Immature natural killer cell (primary cell): ENCODE data around the gene ZFR2. TPM values are rescaled to one million over a fixed set of nuclear protein-coding genes. Genes with fewer than 3 reads are reported as not detected.
A peak's percentile ranks its signal among the peaks of the same experiment; 100 is the strongest.

Experiments
- DNase-seq, 3 donors: peaks; one replicate each; pipeline ENCODE4 v3.0.0; 2022; ENCODE audit warnings: mixed read lengths in 1 of 3
- H3K27ac Mint-ChIP-seq, 6 donors: one replicate each; pipeline ENCODE4 v1.8.0; 2020; ENCODE audit warnings: mixed read lengths in 6 of 6, mild to moderate bottlenecking in 5 of 6, inconsistent platforms in 4 of 6, moderate library complexity in 3 of 6
- H3K27me3 Mint-ChIP-seq, 3 donors: one replicate each; pipeline ENCODE4 v1.8.0; 2020 to 2021; ENCODE audit warnings: low read depth in 3 of 3, mild to moderate bottlenecking in 3 of 3, mixed read lengths in 3 of 3, moderate library complexity in 3 of 3, inconsistent platforms in 1 of 3
- H3K36me3 Mint-ChIP-seq, 3 donors: one replicate each; pipeline ENCODE4 v1.8.0; 2020; ENCODE audit warnings: mixed read lengths in 3 of 3, inconsistent platforms in 2 of 3, mild to moderate bottlenecking in 2 of 3
- H3K4me1 Mint-ChIP-seq, 2 donors: one replicate each; pipeline ENCODE4 v1.8.0; 2020; ENCODE audit warnings: inconsistent platforms in 2 of 2, mild to moderate bottlenecking in 2 of 2, mixed read lengths in 2 of 2, moderate library complexity in 1 of 2
- H3K4me3 Mint-ChIP-seq, 5 donors: one replicate each; pipeline ENCODE4 v1.8.0; 2020; ENCODE audit warnings: mild to moderate bottlenecking in 5 of 5, mixed read lengths in 5 of 5, inconsistent platforms in 3 of 5, moderate library complexity in 3 of 5
- H3K9me3 Mint-ChIP-seq, 6 donors: one replicate each; pipeline ENCODE4 v1.8.0; 2020; ENCODE audit warnings: mild to moderate bottlenecking in 6 of 6, mixed read lengths in 6 of 6, inconsistent platforms in 4 of 6, moderate library complexity in 3 of 6
- polyA plus RNA-seq, 3 donors: library from polyadenylated mRNA; unstranded; fragments of 300-500 nt; fragmentation: Illumina TruSeq; gene quantifications; one replicate each; pipeline ENCODE4 v1.2.3, GENCODE V29; 2021

Gene ZFR2
- polyA plus RNA-seq, 3 donors from 2014 or later: 2.1 to 5.4 (median 3.1) TPM

GRCh38 chr19:3782903-3783302 lies 85.9 kb downstream of the ZFR2 start:
- DNase-seq: no peak
- H3K4me1 Mint-ChIP-seq: peaks cover 44 to 48% of the 10 kb centered on the region in 2 donors
- peaks cover 0 to 16% (median 6%) of the 10 kb centered on the region in 6 donors for H3K9me3 Mint-ChIP-seq
- H3K36me3 Mint-ChIP-seq: peaks cover 24 to 30% (median 25%) of the 10 kb centered on the region in 3 donors
- peaks cover 10 to 24% (median 16%) of the 10 kb centered on the region in 3 donors for H3K27me3 Mint-ChIP-seq
- no peak overlapping the region for H3K4me3 Mint-ChIP-seq
- H3K27ac Mint-ChIP-seq: peak overlapping the region in 3 of 6 donors; percentile 74 to 85 (median 76)

DNA sequence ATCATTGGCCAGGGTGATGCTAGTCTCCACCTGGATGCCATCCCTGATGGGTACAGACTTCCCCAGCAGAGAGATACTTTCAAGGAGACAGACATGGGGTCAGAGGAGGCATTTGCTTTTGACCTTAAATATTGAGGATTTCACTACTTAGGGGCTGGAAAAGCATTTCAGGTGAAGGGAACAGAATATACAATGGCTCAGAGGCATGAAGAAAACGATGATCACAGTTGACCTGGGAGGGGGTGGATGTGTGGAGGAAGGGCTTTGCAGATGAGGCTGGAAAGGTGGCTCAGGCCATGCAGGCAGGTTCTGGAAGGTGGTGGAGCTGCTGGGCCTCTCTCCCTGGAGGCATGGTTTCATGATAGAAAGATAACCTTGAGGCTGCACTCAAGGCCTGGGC lies 86.5 kb downstream of the ZFR2 start:
- peaks cover 10 to 24% (median 16%) of the 10 kb centered on the region in 3 donors for H3K27me3 Mint-ChIP-seq
- no peak for DNase-seq
- H3K4me1 Mint-ChIP-seq: peaks cover 40 to 43% of the 10 kb centered on the region in 2 donors
- peaks cover 24 to 30% (median 25%) of the 10 kb centered on the region in 3 donors for H3K36me3 Mint-ChIP-seq
- H3K9me3 Mint-ChIP-seq: peaks cover 0 to 16% (median 6%) of the 10 kb centered on the region in 6 donors
- peak overlapping the region; percentile 65 to 85 (median 80) for H3K27ac Mint-ChIP-seq
- peak overlapping the region in 3 of 5 donors; percentile 8 to 22 (median 9) for H3K4me3 Mint-ChIP-seq

DNA sequence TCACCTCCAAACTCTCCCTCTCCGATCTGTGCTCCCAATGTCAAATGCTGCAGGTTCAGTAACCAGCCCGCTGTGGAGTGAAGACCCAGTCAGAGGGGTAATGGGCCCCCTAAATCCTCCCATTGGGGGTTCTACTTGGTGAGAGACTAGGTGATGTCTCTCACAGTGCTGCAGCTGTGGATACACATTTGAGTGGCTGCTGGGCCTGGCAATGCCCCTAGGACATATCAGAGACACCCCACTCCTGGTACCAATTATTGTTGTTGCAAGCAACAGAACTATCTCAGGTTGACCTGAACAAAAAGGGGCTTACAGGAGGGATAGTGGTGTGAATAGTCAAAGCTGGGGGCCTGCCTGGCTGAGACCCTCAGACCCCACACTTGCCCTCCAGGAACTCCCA lies 87.2 kb downstream of the ZFR2 start:
- Mint-ChIP-seq H3K4me3 (peak overlapping the region in 1 of 5 donors; percentile 33), H3K36me3 (peaks cover 24 to 30% (median 25%) of the 10 kb centered on the region in 3 donors), H3K27ac (peak overlapping the region; percentile 34 to 86 (median 82)), H3K9me3 (peaks cover 0 to 16% (median 6%) of the 10 kb centered on the region in 6 donors), H3K4me1 (peaks cover 34 to 35% of the 10 kb centered on the region in 2 donors), H3K27me3 (peaks cover 3 to 20% (median 14%) of the 10 kb centered on the region in 3 donors)
- no peak for DNase-seq

GRCh38 chr19:3780786-3781304 lies 88.0 kb downstream of the ZFR2 start:
- no peak overlapping the region for H3K4me3 Mint-ChIP-seq
- H3K27ac Mint-ChIP-seq: peak overlapping the region; percentile 55 to 86 (median 78)
- peaks cover 32 to 36% of the 10 kb centered on the region in 2 donors for H3K4me1 Mint-ChIP-seq
- peaks cover 0 to 16% (median 6%) of the 10 kb centered on the region in 6 donors for H3K9me3 Mint-ChIP-seq
- peaks cover 24 to 30% (median 25%) of the 10 kb centered on the region in 3 donors for H3K36me3 Mint-ChIP-seq
- H3K27me3 Mint-ChIP-seq: peaks cover 3 to 17% (median 13%) of the 10 kb centered on the region in 3 donors
- DNase-seq: peak in 1 of 3 donors; percentile 34

GRCh38 chr19:3778899-3779723 lies 89.7 kb downstream of the ZFR2 start:
- Mint-ChIP-seq H3K36me3 (peaks cover 21 to 29% (median 26%) of the 10 kb centered on the region in 3 donors), H3K4me1 (peaks cover 25 to 32% of the 10 kb centered on the region in 2 donors), H3K27me3 (peaks cover 3 to 5% (median 5%) of the 10 kb centered on the region in 3 donors), H3K4me3 (no peak overlapping the region), H3K27ac (no peak overlapping the region), H3K9me3 (peaks cover 0 to 16% (median 6%) of the 10 kb centered on the region in 6 donors)
- no peak for DNase-seq

DNA sequence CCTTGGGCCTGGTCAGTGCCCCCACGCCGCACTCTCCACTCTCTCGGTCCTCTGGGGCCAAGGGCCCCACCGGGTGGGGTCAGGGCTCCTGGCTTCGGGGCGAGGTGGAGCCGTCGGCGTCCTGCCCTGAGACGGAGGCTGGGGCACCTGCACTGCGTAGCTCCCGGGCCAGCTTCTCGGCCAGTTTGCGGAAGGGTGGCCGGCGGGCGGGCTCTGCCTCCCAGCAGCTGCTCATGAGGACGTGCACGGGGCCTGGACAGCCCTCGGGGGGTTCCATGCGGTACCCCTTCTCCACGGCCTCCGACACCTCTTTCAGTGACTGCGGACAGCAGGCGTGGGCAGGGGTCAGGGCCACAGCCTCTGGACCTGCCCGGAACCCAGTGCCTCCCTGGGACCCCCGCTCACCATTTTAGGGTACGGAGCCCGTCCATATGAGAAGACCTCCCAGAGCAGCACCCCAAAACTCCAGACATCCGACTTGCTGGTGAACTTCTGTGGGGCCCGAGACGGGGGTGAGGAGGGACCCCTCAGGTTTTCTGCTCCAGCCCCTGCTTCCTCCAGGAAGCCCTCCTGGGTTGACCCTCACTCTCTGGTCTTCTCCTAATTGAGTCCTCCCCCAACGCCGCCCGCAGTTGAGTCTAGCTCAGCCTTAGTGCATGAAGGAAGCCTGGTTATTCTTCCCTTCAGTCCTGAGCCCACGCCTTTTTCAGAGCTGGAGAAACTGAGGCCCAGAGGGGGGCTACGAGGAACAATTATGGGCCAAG lies 90.6 kb downstream of the ZFR2 start:
- Mint-ChIP-seq H3K27ac (peak overlapping the region in 1 of 6 donors; percentile 11), H3K4me1 (peaks cover 22 to 32% of the 10 kb centered on the region in 2 donors), H3K36me3 (peaks cover 21 to 25% (median 21%) of the 10 kb centered on the region in 3 donors), H3K9me3 (peaks cover 0 to 16% (median 6%) of the 10 kb centered on the region in 6 donors), H3K4me3 (no peak overlapping the region), H3K27me3 (peaks cover 0 to 3% (median 2%) of the 10 kb centered on the region in 3 donors)
- DNase-seq: no peak

- no peak for DNase-seq
- H3K27ac Mint-ChIP-seq: peak overlapping the region in 2 of 6 donors; percentile 68 to 84
- H3K4me1 Mint-ChIP-seq: peaks cover 13 to 23% of the 10 kb centered on the region in 2 donors
- H3K4me3 Mint-ChIP-seq: no peak overlapping the region
- peaks cover 0 to 3% (median 0%) of the 10 kb centered on the region in 3 donors for H3K27me3 Mint-ChIP-seq
- peaks cover 8 to 12% (median 9%) of the 10 kb centered on the region in 3 donors for H3K36me3 Mint-ChIP-seq
- peaks cover 0 to 7% (median 0%) of the 10 kb centered on the region in 6 donors for H3K9me3 Mint-ChIP-seq
These were observed 92.3 kb downstream of the ZFR2 start for GRCh38 chr19:3776479-3777040.

DNA sequence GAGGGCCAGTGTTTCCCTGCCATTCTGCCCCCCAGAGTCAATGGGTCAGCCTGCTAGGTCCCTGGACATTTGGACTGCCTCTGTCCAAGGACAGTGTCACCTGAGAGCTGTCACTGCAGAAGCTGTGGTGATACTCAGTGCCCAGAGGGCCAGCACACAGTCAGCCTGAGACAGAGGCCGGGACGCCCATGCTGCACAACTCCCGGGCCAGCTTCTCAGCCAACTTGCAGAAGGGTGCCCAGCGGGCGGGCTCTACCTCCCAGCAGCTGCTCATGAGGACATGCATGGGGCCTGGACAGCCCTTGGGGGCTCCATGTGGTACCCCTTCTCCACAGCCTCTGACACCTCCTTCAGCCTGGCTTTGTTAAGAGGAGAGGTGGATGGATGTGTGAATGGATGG lies 93.0 kb downstream of the ZFR2 start:
- Mint-ChIP-seq H3K27me3 (peaks cover 0 to 2% (median 0%) of the 10 kb centered on the region in 3 donors), H3K27ac (no peak overlapping the region), H3K36me3 (peaks cover under 1 to 5% (median 1%) of the 10 kb centered on the region in 3 donors), H3K4me1 (peaks cover 6 to 15% of the 10 kb centered on the region in 2 donors), H3K9me3 (peaks cover 0 to under 1% (median 0%) of the 10 kb centered on the region in 6 donors), H3K4me3 (no peak overlapping the region)
- DNase-seq: no peak

DNA sequence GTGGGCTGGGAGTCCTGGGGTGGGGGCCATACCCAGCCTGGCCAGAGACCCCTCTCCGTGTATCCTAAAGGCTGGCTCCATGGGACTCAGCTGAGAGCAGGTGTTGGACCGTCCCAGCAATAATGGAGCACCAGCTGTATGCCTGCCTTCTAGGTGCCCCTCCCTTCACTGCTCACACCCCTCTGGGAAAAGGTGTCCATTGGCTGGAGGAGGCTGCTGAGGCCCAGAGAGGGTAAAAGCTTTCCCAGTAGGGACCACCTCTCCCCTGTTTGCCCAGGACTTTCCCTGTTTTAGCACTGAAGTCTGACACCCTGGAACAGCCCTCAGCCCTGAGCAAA lies 93.5 kb downstream of the ZFR2 start:
- H3K4me3 Mint-ChIP-seq: no peak overlapping the region
- H3K4me1 Mint-ChIP-seq: peaks cover 5 to 14% of the 10 kb centered on the region in 2 donors
- H3K27me3 Mint-ChIP-seq: no peaks in the 10 kb centered on the region
- H3K36me3 Mint-ChIP-seq: peaks cover 0 to 4% (median 0%) of the 10 kb centered on the region in 3 donors
- H3K9me3 Mint-ChIP-seq: no peaks in the 10 kb centered on the region
- DNase-seq: no peak
- H3K27ac Mint-ChIP-seq: no peak overlapping the region

DNA sequence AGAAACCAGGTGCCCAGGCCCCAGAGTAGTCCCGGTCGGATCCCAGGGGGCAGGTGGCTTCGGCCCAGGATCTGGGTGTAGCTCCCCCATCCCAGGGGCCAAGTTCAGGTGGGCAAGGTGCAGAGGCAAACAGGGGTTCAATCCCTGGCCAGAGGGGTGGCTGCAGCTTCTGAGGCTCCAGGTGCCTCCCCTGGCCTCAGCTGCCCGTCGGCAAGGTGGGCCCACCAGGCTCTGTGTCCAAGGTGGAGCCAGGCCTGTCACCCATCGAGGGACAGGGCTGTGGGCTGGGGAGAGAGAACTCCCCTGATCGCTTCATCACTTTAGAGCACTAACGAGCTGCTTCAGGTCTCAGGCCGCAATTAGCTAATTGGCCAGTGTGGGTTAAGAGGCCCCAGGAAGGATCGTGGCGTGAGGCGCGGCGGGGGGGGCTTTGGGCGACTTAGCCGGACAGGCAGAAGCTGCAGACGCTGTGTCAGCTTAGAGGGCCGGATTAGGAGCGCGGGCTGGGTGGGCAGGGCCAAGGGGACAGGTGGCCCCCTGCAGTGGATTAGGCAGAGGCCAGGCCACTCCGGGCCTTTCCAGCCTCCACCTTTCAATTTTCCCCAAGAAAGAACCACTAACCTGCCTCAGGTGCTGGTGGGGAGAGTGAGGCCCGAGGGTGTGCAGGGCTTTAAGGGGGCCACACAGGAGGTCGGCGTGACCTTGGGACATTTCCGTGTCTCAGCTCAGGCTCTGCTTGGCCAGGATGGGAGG lies 94.0 kb downstream of the ZFR2 start:
- Mint-ChIP-seq H3K4me3 (no peak overlapping the region), H3K4me1 (peaks cover 5 to 14% of the 10 kb centered on the region in 2 donors), H3K27ac (peak overlapping the region in 2 of 6 donors; percentile 53 to 73), H3K27me3 (no peaks in the 10 kb centered on the region), H3K9me3 (no peaks in the 10 kb centered on the region), H3K36me3 (peaks cover 0 to 4% (median 0%) of the 10 kb centered on the region in 3 donors)
- no peak for DNase-seq

- peaks cover 0 to 4% (median under 1%) of the 10 kb centered on the region in 3 donors for H3K36me3 Mint-ChIP-seq
- H3K27ac Mint-ChIP-seq: peak overlapping the region in 3 of 6 donors; percentile 23 to 73 (median 72)
- H3K4me3 Mint-ChIP-seq: no peak overlapping the region
- H3K27me3 Mint-ChIP-seq: no peaks in the 10 kb centered on the region
- H3K9me3 Mint-ChIP-seq: no peaks in the 10 kb centered on the region
- DNase-seq: no peak
- H3K4me1 Mint-ChIP-seq: peaks cover 5 to 14% of the 10 kb centered on the region in 2 donors
These were observed 94.9 kb downstream of the ZFR2 start for GRCh38 chr19:3773814-3774515.

GRCh38 chr19:3771906-3772455 lies 96.9 kb downstream of the ZFR2 start, which contains the start of gene RAX2:
TSS of gene RAX2 (minus strand) at chr19:3772228. CDS start at chr19:3771742, 486 bp downstream.
- H3K27me3 Mint-ChIP-seq: no peaks in the 10 kb centered on the region
- H3K9me3 Mint-ChIP-seq: no peaks in the 10 kb centered on the region
- no peak for DNase-seq
- H3K4me1 Mint-ChIP-seq: peaks cover 5 to 14% of the 10 kb centered on the region in 2 donors
- H3K4me3 Mint-ChIP-seq: no peak within 1 kb of the TSS
- H3K27ac Mint-ChIP-seq: peak within 1 kb of the TSS in 1 of 6 donors; percentile 41
- peaks cover 0 to 4% (median 4%) of the 10 kb centered on the region in 3 donors for H3K36me3 Mint-ChIP-seq
